Measurements from ENCODE around the gene FAM193B.

DNA sequence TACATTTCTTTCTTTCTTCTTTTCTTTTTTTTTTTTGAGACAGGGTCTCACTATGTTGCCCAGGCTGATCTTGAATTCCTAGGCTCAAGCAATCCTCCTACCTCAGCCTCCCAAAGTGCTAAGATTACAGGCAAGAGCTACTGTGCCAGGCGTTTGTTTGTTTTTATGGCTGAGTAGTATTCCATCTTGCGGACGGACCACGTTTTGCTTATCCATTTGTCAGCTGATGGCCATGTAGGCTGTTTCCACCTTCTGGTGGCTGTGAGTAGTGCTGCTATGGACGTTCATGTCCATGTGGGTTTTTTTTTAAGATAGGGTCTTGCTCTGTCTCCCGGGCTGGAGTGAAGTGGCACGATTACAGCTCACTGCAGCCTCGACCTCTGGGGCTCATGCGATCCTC is 47.2 kb downstream of the FAM193B start:
- TF ChIP-seq POLR2A (IDR thresholded peaks at IDR 0.05) (no peak), POLR2AphosphoS5 (IDR thresholded peaks at IDR 0.05; ENCODE audit: insufficient read depth in 1 of 2, low read depth in 1 of 2) (no peak)
- TF ChIP-seq, protein P1, sequence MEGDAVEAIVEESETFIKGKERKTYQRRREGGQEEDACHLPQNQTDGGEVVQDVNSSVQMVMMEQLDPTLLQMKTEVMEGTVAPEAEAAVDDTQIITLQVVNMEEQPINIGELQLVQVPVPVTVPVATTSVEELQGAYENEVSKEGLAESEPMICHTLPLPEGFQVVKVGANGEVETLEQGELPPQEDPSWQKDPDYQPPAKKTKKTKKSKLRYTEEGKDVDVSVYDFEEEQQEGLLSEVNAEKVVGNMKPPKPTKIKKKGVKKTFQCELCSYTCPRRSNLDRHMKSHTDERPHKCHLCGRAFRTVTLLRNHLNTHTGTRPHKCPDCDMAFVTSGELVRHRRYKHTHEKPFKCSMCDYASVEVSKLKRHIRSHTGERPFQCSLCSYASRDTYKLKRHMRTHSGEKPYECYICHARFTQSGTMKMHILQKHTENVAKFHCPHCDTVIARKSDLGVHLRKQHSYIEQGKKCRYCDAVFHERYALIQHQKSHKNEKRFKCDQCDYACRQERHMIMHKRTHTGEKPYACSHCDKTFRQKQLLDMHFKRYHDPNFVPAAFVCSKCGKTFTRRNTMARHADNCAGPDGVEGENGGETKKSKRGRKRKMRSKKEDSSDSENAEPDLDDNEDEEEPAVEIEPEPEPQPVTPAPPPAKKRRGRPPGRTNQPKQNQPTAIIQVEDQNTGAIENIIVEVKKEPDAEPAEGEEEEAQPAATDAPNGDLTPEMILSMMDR (IDR thresholded peaks at IDR 0.05) = no peak

Data from vagina (tissue), 2 donors.